ENCODE results near the gene CDC42EP3.

Gene CDC42EP3

GRCh38 chr2:37629529-37629928, 41.9 kb downstream of the CDC42EP3 start:
- TF ChIP-seq CTCF (IDR thresholded peaks at IDR 0.05; ENCODE audit: insufficient read depth, low read depth, low read length, missing control alignments), result no peak
- DNase-seq (ENCODE audit: low read depth), result peak; percentile 72

GRCh38 chr2:37627710-37628109, 43.7 kb downstream of the CDC42EP3 start:
- TF ChIP-seq CTCF (IDR thresholded peaks at IDR 0.05; ENCODE audit: insufficient read depth, low read depth, low read length, missing control alignments), result no peak
- peak; percentile 35 for DNase-seq (ENCODE audit: low read depth)
- H3K4me3 ChIP-seq (ENCODE audit: low read depth, low read length), result peak overlapping the region; percentile 54

More at GRCh38 chr2:37629529-37629928, 41.9 kb downstream of the CDC42EP3 start:
- peak overlapping the region; percentile 25 for H3K4me3 ChIP-seq (ENCODE audit: low read depth, low read length)

- H3K4me3 ChIP-seq (ENCODE audit: low read depth, low read length), result peak overlapping the region; percentile 54
- TF ChIP-seq CTCF (IDR thresholded peaks at IDR 0.05; ENCODE audit: insufficient read depth, low read depth, low read length, missing control alignments), result no peak
- peak; percentile 87 for DNase-seq (ENCODE audit: low read depth)
Observed at GRCh38 chr2:37625796-37626571, 45.5 kb downstream of the CDC42EP3 start.

GRCh38 chr2:37625156-37625555, 46.3 kb downstream of the CDC42EP3 start:
- peak overlapping the region; percentile 54 for H3K4me3 ChIP-seq (ENCODE audit: low read depth, low read length)
- DNase-seq (ENCODE audit: low read depth), result no peak
- TF ChIP-seq CTCF (IDR thresholded peaks at IDR 0.05; ENCODE audit: insufficient read depth, low read depth, low read length, missing control alignments), result no peak

- peak overlapping the region; percentile 54 for H3K4me3 ChIP-seq (ENCODE audit: low read depth, low read length)
- DNase-seq (ENCODE audit: low read depth), result peak; percentile 88
- no peak for TF ChIP-seq CTCF (IDR thresholded peaks at IDR 0.05; ENCODE audit: insufficient read depth, low read depth, low read length, missing control alignments)
Observed at GRCh38 chr2:37623971-37624900, 47.2 kb downstream of the CDC42EP3 start.

GRCh38 chr2:37623406-37623805, 48.0 kb downstream of the CDC42EP3 start:
- DNase-seq (ENCODE audit: low read depth), result peak; percentile 41
- H3K4me3 ChIP-seq (ENCODE audit: low read depth, low read length), result peak overlapping the region; percentile 12; the same call in 1 of the 2 replicates
- TF ChIP-seq CTCF (IDR thresholded peaks at IDR 0.05; ENCODE audit: insufficient read depth, low read depth, low read length, missing control alignments), result no peak
